Transverse colon (tissue), 4 donors: ENCODE measurements around the gene PEAR1.

Experiments used
- POLR2A ChIP-seq: fragments of 450-650 bp; IDR thresholded peaks from one replicate; pipeline ENCODE4 v1.6.1; 2016; ENCODE audit warnings: antibody characterized with exemption, mild to moderate bottlenecking, moderate library complexity
- POLR2AphosphoS5 ChIP-seq, 3 donors: sonication (generic); formaldehyde crosslinking; IDR thresholded peaks; one replicate each; pipeline ENCODE4 v1.6.1; 2016; ENCODE audit warnings: antibody characterized with exemption in 3 of 3
- TF ChIP-seq, protein P1 (sequence below), 5 experiments: fragments of 200-600 bp in 3 of 5; fragments of 450-650 bp in 2 of 5; sonication (generic) in 3 of 5; IDR thresholded peaks; 1 replicate in 2 of 5; 2 replicates in 3 of 5; pipeline ENCODE4 v1.5.1; 2016 to 2017; ENCODE audit warnings: antibody characterized with exemption in 5 of 5, inconsistent platforms in 3 of 5, mild to moderate bottlenecking in 2 of 5, moderate library complexity in 1 of 5

DNA sequence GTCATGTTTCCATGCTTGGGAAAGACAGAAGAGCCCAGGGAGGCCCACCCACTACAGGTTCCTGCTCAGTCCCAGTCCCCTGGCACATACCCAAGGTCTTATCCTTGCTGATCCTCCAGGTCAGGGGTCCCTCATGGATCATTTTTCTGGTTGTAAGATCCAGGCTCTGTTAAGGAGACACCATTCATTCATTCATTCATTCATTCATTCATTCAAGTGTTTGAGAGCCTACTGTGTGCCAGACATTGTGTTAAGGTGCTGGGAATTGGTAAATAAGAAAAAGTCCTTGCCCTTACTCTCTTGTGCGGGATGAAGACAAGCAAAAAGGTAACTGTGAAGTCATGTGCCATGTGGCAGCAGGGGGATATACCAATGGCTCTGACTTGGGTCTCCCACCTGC is 50.8 kb downstream of the PEAR1 start:
- TF ChIP-seq, protein P1, sequence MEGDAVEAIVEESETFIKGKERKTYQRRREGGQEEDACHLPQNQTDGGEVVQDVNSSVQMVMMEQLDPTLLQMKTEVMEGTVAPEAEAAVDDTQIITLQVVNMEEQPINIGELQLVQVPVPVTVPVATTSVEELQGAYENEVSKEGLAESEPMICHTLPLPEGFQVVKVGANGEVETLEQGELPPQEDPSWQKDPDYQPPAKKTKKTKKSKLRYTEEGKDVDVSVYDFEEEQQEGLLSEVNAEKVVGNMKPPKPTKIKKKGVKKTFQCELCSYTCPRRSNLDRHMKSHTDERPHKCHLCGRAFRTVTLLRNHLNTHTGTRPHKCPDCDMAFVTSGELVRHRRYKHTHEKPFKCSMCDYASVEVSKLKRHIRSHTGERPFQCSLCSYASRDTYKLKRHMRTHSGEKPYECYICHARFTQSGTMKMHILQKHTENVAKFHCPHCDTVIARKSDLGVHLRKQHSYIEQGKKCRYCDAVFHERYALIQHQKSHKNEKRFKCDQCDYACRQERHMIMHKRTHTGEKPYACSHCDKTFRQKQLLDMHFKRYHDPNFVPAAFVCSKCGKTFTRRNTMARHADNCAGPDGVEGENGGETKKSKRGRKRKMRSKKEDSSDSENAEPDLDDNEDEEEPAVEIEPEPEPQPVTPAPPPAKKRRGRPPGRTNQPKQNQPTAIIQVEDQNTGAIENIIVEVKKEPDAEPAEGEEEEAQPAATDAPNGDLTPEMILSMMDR (IDR thresholded peaks at IDR 0.05), result no peak
- TF ChIP-seq POLR2AphosphoS5 (IDR thresholded peaks at IDR 0.05), result no peak
- no peak for TF ChIP-seq POLR2A
